H54 (cell line): Measurements from ENCODE around the gene KDM4B.

Experiments
- DNase-seq: peaks from one replicate; pipeline ENCODE4 v3.0.0; 2011; ENCODE audit warnings: low spot score, mixed read lengths; ENCODE audit not compliant: insufficient read length
- FAIRE-seq: peaks from 3 replicates; lab custom pipeline; 2011; peaks lifted over from hg19 to GRCh38; lab: Jason Lieb, UNC
- POLR2A ChIP-seq: IDR thresholded peaks from 2 replicates; pipeline ENCODE4 v1.6.1; 2011; ENCODE audit warnings: low read depth, mild to moderate bottlenecking, low read length

Gene KDM4B

DNA sequence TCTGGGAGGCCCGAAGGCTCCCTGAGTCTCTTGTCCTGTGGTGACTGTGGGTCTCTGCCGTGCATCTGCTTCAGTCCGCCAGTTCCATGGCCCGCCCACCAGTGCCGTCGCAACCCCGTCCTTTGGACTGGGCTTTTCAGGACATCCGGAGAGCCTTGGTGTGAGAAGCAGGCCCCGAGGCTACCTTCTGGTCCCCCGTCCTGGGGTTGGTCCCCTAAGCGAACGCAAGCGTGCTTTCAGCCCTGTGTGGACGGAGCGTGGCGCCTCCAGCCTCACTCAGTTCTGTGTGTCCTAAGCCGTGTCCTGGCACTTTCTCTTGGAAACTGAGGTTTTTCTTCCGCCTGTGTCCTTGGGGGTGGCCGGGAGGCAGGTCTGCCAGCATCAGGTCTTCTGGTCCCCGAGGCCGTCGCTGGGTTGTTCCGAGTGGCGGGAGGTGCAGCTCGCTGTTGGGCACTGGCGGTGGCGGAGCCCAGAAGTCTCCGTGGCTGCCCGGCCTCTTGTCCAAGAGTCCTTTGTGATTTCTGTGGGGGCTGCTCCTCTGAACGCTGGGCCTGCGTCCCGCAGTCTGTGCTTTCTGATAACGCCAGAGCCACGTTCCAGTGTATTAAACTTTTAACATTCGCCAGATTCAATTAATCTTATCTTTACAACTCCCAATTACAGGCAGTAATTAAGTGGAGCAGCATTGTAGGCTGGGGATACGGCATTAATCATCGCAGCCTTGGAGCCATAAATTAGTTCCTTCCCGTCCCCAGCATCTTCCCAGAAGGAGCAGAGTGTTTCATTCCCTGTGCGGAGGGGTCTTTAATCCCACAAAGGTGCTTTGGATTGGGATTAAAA, 99.5 kb downstream of the KDM4B start:
- no peak for FAIRE-seq
- no peak for TF ChIP-seq POLR2A
- DNase-seq, result no peak

DNA sequence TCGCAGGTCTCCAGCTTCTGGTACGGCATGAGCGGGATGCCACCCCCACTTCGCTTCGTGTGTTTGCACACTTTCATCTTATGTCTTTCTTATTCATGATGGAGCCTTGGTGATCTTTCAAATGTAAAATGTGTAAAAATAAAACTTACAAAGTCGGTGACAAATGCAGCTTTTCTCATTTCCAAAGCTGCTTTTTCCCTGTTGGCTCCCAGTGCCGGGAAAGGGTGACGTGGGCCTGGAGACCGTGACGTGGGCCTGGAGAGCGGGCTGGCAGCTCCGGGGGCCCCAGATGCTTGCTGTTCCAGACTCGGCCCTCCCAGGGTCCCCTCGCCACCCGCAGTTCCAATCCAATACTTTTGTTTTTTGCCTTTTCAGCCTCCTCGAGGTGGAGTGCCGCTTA, 101.4 kb downstream of the KDM4B start:
- no peak for DNase-seq
- TF ChIP-seq POLR2A, result no peak
- FAIRE-seq, result no peak

DNA sequence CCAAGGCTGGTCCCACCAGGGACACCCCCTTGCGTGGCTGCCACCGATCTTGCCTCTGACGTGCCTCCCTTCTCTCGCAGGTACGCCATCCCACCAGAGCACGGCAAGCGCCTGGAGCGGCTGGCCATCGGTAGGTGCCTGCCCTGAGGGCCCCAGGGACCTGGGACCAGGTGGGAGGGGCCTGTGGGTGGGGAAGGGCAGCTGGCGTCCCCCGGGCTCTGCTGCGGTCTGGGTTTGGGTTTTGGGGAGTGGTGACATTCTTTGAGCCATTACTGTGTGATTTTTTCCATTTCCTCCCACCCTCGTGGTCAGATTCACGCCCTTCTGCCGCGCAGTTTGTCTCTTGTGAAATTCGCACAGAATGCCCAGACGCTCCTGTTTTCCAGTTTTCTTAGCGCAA, 102.0 kb downstream of the KDM4B start:
- TF ChIP-seq POLR2A, result no peak

DNA sequence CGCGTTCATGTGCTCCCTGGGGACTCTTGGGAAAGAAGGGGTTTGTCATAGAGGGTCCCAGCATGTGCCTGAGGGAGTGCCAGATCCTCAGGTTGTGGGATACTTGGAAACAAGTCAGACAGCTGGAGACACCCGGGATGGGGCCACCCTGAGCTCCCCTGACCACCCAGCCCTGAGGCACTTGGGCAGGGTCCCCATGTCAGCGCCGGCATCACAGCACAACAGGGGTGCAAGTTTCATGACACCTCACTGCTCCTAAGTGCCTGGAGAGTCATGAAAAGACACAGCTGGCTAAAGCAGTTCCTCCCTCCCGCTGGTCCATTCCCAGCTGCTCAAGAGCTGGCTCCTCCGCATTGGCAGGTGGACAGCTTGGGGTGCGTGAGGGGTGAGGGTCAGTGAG, 102.7 kb downstream of the KDM4B start:
- FAIRE-seq (no peak), DNase-seq (no peak)
- TF ChIP-seq POLR2A, result no peak

More for the DNA sequence above, 102.0 kb downstream of the KDM4B start:
- FAIRE-seq (no peak), DNase-seq (no peak)

DNA sequence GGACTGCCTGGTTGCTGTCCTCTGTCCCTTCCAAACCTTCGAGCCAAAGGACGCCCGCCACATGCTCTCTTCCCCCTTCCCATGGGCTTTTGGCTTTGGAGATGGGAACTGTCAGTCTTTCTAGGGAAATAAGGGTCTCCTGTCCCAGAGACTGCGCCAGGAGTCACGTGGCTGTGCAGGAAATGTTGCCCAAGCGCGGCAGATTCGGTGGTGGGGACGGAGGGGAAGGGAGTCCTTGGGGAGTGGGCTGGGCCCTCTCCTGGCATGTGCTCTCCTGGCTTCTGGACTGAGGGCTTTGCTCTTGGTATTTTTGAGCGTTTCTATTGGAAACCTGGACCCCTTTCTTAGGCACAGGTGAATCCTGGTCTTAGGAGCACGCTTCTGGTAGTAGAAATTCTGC, 103.2 kb downstream of the KDM4B start:
- FAIRE-seq (no peak), DNase-seq (no peak)
- no peak for TF ChIP-seq POLR2A

DNA sequence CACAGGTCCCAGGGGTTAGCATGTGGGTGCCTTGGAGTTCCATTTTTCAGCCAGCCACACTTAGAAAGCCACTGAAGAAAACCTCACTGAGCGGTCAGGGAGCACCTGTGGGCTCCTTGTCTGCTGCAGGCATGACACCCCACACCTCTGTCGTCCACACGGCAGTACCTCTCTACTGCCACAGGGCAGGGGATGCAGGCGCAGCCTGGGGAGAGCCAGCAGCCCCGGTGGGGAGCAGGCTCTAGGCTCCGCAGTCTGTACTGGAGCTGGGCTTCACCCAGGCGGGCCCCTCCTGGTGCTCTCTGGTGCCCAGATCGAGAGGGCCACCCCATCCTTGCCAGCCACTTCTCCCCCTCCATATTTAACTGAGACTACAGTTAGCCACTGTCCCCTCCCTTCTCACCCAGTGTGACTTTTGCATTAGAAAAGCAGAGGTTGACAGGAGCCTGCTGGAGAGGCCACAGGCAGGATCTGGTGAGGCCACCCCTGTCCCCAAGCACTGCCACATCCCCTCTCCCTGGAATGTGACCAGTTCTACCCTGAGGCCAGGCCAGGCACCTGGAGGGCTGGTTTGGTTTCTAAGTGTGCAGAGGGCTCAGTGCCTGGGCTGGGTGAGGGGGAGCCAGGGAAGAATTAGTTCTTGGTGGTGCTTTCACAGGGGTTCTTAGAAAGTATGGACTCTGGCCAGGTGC, 104.4 kb downstream of the KDM4B start:
- no peak for TF ChIP-seq POLR2A
- FAIRE-seq (no peak), DNase-seq (no peak)

DNA sequence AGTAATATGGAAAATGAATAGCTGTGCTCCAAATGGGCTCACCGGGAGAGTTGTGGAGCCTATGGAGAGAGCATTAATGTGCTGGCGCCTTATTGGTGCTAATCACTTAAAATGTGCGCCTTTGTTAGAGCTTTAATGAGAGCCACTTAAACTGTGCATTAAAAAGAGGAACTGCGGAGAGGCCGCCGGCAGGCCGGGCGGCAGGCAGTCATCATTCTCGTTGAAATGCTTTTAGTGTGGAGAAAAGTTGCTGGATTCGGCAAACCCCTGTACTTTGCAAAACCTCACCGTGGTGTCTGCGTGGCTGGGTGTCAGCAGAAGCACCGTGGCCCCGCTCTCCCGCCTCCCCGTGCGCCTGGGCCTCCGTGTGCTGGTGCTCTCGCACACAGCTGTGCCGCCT, 105.5 kb downstream of the KDM4B start:
- DNase-seq (no peak), FAIRE-seq (no peak)
- no peak for TF ChIP-seq POLR2A

DNA sequence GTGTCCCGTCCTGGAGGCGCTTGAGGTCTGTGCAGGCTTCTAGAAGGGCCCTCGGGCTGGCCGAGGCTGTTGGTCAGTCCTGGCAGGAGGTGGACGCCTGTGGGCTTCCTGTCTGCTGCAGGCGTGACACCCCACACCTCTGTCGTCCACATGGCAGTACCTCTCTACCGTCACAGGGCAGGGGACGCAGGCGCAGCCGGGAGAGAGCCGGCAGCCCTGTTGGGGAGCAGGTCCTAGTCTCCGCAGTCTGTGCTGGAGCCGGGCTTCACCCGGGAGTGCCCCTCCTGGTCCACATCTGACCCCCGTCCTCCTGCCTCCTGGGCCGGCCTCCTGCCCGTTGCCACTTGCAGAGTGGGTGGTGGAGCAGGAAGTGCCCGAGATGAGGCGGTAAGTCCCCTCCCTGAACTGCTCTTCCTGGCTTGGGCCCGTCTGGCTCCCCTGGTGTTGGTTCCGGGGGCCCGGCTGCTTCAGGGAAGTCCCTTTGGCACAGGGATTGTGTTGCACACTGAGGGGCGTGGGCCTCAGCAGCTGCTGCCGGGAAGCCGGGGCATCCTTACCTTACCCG, 106.0 kb downstream of the KDM4B start:
- FAIRE-seq, result no peak
- no peak for DNase-seq
- no peak for TF ChIP-seq POLR2A

DNA sequence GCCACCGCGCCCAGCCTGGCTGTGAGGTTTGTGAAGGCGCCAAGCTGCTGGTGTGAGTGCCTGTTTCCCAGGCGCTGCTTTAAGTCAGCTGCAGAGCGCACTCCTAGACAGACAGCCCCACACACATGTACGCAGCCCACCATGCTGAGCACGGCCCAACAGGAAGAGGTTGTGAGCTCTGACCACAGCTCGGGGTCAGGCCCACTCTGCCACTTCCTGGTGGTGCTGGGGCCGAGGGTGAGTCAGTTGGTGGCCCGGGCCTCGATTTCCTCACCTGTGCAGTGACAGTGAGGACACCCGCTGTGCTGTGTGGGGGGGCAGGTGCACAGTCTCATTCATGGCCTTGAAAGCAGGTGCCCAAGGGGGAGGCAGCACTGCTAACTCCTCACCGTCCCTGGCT, 106.7 kb downstream of the KDM4B start:
- no peak for DNase-seq
- no peak for TF ChIP-seq POLR2A
- FAIRE-seq, result no peak

DNA sequence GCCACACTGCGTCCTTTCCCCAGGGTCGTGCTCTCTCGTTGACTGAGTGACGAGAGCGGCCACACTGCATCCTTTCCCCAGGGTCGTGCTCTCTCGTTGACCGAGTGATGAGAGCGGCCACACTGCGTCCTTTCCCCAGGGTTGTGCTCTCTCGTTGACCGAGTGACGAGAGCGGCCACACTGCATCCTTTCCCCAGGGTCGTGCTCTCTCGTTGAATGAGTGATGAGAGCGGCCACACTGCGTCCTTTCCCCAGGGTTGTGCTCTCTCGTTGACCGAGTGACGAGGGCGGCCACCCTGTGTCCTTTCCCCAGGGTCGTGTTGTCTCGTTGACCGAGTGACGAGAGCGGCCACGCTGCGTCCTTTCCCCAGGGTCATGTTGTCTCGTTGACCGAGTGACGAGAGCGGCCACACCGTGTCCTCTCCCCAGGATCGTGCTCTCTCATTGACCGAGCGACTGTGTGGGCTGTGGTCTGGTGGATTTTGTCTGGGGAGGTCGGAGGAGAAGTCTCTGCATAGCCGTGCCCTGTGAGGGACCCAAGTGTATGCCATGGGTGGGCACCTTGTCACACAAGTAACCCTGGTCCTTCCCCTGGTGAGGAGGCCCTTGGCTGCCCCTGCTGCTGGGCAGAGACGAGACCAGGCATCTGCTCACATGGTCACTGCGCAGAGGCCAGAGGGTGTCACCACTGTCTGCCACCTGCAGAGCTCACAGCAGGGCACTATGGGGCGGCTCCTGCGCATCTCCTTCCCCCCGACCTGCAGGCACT, 107.7 kb downstream of the KDM4B start:
- FAIRE-seq (no peak), DNase-seq (no peak)
- no peak for TF ChIP-seq POLR2A

DNA sequence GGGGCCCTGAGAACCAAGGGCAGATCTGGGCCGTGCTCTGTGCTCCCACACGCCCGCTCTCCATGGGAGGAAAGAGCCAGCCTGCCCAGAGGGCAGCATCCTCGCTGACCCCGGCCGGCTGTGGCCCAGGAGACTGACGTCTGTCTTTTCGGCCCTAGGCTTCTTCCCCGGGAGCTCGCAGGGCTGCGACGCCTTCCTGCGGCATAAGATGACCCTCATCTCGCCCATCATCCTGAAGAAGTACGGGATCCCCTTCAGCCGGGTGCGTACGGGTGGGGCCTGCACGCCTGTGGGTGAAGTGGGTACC, 108.2 kb downstream of the KDM4B start:
- TF ChIP-seq POLR2A, result no peak
- FAIRE-seq (no peak), DNase-seq (no peak)

DNA sequence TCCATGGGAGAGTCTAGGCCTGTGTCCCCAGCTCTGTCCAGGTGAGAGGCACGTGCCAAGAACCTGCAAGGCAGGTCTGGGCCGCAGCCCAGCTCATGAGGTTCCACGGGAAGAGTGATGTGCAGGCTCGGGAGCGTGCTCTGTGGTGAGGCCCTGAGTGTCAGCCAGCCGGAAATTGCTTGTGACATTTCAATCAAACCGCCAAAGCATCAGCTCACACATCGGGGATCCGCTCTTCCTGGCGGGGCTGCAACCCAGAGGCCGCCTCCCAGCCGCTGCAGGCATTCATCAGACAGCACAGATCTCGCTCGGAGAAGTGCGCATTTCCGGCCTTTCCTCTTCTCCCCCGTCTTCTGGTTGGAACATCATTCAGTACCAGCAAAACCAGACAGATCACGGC, 109.3 kb downstream of the KDM4B start:
- FAIRE-seq, result no peak
- TF ChIP-seq POLR2A, result no peak
- no peak for DNase-seq

DNA sequence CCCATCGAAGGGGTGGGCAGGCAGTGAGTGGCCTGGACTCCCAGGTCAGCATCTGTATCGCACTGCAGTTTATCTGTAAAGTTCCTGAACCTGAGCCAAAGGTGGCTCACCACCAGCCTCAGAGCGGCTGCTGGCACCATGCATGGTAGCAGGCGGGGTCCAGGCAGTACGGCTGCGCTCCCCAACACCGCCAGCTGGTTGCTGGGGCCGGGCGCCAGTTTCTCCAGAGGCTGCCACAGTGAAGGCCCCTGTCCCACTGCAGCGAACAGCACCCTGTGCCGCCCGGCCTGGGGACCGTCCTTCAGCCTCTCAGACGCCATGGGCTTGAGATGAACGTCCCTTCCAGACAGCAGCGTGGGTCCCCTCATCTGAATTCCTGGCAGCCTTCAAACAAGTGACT, 109.8 kb downstream of the KDM4B start:
- DNase-seq (no peak), FAIRE-seq (no peak)
- no peak for TF ChIP-seq POLR2A
